Measurements from ENCODE around the gene AKAP4. TPM values are rescaled to one million over a fixed set of nuclear protein-coding genes. Genes with fewer than 3 reads are reported as not detected.

AKAP4 gene
- total RNA-seq, 3 donors from 2014 or later: not detected

DNA sequence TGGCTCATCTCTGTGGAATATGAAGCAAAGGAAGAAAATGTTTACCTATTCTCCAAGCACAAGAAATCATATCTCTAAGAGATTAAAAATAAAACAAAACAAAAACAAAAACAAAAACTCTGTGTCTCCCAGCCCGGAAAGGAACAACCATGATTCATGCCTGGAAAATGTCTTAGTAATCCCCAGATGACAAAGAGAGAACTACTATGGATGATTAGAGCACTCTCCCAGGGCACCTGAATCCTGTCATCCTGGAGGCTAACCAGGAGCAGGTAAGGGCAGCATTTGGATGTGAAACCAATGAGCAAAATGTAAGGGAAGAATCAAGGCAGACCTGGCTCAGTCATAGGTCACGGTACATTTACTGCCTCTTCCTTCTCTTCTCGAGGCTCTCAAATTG is 1.7 kb upstream of the AKAP4 start:
- Histone ChIP-seq H3K36me3 (no peaks in the 10 kb centered on the region), H3K4me3 (no peak overlapping the region), H3K9me3 (no peaks in the 10 kb centered on the region), H3K4me1 (no peaks in the 10 kb centered on the region), H3K27ac (no peak overlapping the region), H3K27me3 (peaks cover 0 to 39% of the 10 kb centered on the region in 2 donors)
- TF ChIP-seq, protein P1, sequence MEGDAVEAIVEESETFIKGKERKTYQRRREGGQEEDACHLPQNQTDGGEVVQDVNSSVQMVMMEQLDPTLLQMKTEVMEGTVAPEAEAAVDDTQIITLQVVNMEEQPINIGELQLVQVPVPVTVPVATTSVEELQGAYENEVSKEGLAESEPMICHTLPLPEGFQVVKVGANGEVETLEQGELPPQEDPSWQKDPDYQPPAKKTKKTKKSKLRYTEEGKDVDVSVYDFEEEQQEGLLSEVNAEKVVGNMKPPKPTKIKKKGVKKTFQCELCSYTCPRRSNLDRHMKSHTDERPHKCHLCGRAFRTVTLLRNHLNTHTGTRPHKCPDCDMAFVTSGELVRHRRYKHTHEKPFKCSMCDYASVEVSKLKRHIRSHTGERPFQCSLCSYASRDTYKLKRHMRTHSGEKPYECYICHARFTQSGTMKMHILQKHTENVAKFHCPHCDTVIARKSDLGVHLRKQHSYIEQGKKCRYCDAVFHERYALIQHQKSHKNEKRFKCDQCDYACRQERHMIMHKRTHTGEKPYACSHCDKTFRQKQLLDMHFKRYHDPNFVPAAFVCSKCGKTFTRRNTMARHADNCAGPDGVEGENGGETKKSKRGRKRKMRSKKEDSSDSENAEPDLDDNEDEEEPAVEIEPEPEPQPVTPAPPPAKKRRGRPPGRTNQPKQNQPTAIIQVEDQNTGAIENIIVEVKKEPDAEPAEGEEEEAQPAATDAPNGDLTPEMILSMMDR (IDR thresholded peaks at IDR 0.05): no peak
- TF ChIP-seq POLR2A (IDR thresholded peaks at IDR 0.05) (no peak), POLR2AphosphoS5 (IDR thresholded peaks at IDR 0.05) (no peak)
- intact Hi-C loops (cut with DNase I; ENCODE audit: low total_unique reads): no loop called here
- DNase-seq (ENCODE audit: low spot score in 2 of 2): no peak

DNA sequence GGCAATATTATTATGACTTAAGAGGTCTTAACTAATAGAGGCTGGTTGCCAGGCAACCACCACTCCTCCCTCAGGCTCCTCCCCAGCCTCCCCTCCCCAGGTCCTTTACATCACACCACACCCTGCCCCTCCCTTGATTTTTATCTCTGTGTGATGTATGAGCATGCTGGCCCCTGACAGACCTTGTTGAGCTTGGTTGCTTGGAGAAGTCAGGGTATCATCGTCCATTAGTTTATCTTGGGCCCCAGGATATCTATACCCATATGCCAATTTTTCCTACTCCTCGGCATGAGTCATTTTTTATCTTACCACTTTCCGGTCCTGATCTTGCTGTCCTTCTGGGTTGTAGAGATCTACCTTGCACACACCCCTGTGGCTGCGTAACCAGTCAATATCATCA is 2.5 kb downstream of the AKAP4 start:
- TF ChIP-seq, protein P1 (IDR thresholded peaks at IDR 0.05): no peak
- no peak for TF ChIP-seq POLR2A (IDR thresholded peaks at IDR 0.05)
- H3K27me3 ChIP-seq: peaks cover 0 to 66% of the 10 kb centered on the region in 2 donors
- intact Hi-C loops (cut with DNase I; ENCODE audit: low total_unique reads): no loop called here
- DNase-seq (ENCODE audit: low spot score in 2 of 2): no peak
- H3K36me3 ChIP-seq: no peaks in the 10 kb centered on the region
- H3K9me3 ChIP-seq: no peaks in the 10 kb centered on the region
- no peak overlapping the region for H3K27ac ChIP-seq
- H3K4me3 ChIP-seq: no peak overlapping the region
- no peaks in the 10 kb centered on the region for H3K4me1 ChIP-seq

DNA sequence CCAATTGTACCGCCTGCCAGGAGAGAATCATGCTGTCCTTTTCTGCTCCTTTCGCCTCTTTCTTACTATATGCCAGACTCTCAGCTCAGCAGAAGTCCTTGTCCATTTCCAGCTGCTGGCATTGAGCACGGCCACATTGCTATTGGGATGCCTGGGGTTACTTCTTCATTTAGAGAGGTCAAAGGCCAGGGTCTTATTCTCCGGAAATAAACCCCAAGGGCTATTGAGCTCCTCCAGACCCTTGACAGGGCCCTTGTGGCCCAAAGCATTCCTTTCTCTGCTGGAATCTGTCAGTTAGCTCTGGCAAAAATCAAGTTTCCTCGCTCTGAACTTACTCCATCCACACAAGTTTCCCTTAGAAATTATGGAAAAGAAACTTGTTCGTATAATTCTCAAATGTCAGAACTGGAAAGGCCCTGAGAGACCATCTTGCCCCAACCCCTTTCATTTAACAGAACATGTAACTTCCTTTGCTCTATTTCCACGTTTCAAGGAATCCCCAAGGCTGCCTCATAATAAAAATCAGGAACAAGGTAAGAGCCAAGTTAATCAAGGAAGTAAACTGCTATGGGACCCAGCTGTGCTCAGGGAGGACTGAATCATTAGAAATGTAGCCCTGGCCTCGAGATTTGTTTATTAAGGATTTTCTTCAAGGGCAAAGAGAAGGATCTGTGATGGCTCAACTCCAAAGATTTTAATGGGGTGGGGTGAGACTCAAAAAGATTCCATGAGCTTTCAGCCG is 11.8 kb downstream of the AKAP4 start:
- Histone ChIP-seq H3K36me3 (no peaks in the 10 kb centered on the region), H3K4me1 (no peaks in the 10 kb centered on the region), H3K27ac (no peak overlapping the region), H3K9me3 (no peaks in the 10 kb centered on the region), H3K4me3 (no peak overlapping the region), H3K27me3 (peaks cover 0 to 70% of the 10 kb centered on the region in 2 donors)
- TF ChIP-seq POLR2A (IDR thresholded peaks at IDR 0.05): no peak
- no peak for TF ChIP-seq POLR2AphosphoS5 (IDR thresholded peaks at IDR 0.05)
- TF ChIP-seq, protein P1 (IDR thresholded peaks at IDR 0.05): no peak
- intact Hi-C loops (cut with DNase I; ENCODE audit: low total_unique reads): no loop called here
- no peak for DNase-seq (ENCODE audit: low spot score in 2 of 2)

DNA sequence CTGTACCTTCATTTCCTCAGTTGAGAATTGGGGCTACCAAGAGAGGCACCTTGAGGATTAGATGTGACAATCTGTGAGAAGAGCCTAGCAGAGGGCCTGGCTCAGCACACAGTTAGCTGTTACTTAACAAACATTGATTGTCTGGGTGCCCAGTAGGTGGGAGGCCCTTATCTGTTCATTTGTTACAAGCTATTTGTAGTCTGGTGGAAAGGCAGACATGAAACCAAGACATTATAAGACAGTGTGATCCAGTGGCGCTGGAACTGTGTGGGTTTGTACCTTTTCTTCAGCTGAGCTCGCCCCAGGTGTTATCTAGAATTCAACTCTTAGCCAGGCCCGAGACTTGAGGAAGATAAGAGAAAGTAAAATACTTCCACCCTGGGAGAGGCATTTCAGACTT is 16.9 kb downstream of the AKAP4 start:
- Histone ChIP-seq H3K27me3 (peaks cover 0 to 66% of the 10 kb centered on the region in 2 donors), H3K36me3 (no peaks in the 10 kb centered on the region), H3K9me3 (no peaks in the 10 kb centered on the region), H3K27ac (no peak overlapping the region), H3K4me1 (no peaks in the 10 kb centered on the region), H3K4me3 (no peak overlapping the region)
- no peak for TF ChIP-seq POLR2A (IDR thresholded peaks at IDR 0.05)
- intact Hi-C loops (cut with DNase I; ENCODE audit: low total_unique reads): no loop called here
- DNase-seq (ENCODE audit: low spot score in 2 of 2): no peak

DNA sequence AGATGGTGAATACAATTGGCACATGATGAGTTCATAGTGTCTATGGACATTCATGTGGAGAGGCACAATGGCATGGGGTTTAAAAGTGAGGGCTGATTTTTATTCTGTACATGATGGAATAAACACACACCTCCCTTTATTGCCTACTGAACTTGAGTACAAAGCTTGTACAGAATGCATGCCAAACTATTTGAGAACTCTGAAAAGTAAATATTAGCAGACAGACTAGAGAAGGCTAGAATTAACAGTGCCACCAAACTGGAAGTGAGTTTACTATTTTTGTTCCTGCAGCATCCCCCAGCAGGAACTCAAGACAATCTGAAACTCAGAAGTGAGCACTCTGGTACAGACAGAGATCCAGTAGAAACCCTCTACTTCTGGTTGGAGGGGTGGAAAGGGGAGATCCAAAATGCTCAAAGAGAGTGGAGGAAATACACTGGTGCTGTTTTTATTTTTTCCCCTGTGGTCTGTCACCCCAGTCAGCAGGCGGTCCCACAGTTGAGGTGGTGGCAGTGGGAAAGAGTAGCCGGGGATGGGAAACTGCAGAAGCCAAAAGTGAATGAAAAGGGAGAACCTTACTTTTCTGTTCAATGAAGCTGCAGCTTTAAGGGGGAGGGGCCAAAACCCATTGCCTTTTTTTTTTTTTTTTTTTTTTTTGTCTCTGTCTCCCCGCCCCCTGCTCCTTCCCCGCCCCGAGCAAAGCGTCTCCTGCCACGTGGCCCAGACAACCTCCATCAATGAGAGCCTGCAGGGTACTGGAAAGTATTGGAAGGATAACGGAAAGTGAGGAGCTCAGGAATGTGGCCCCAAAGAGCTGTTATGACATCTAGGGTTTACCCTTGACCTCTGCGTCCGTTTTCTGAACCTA is 20.5 kb downstream of the AKAP4 start:
- H3K27me3 ChIP-seq: peaks cover 0 to 73% of the 10 kb centered on the region in 2 donors
- intact Hi-C loops (cut with DNase I; ENCODE audit: low total_unique reads): no loop called here
- H3K4me3 ChIP-seq: no peak overlapping the region
- H3K27ac ChIP-seq: no peak overlapping the region
- DNase-seq (ENCODE audit: low spot score in 2 of 2): no peak
- TF ChIP-seq, protein P1 (IDR thresholded peaks at IDR 0.05): no peak
- TF ChIP-seq POLR2A (IDR thresholded peaks at IDR 0.05): no peak
- no peaks in the 10 kb centered on the region for H3K9me3 ChIP-seq
- H3K4me1 ChIP-seq: no peaks in the 10 kb centered on the region
- H3K36me3 ChIP-seq: no peaks in the 10 kb centered on the region
